K562 (cell line): ENCODE measurements around the gene EFNB3. TPM values are rescaled to one million over a fixed set of nuclear protein-coding genes. Genes with fewer than 3 reads are reported as not detected.

Experiments used
- ATAC-seq: fragments of 200-7000 bp; cut with Tn5 transposase; 3 replicates; pipeline ENCODE4 v1.9.1; 2020; ENCODE audit warnings: moderate library complexity
- BruUV-seq: library from RNA; stranded (reverse); fragments of 400-500 nt; replicated peaks from 2 replicates; lab custom pipeline; 2021; lab: Mats Ljungman, UMichigan
- CTCF ChIA-PET: fragments of 300-600 bp; formaldehyde crosslinking; extraction: SDS; loops from one replicate; lab custom pipeline; 2021; ENCODE audit warnings: low intra/inter-chr PET ratio; lab: Yijun Ruan, JAX
- POLR2A ChIA-PET: fragments of 300-600, 350-650 bp; sonication (Branson Sonifier 250); formaldehyde crosslinking; extraction: SDS; loops from one replicate; lab custom pipeline; 2021; ENCODE audit warnings: antibody characterized with exemption, inconsistent platforms; lab: Yijun Ruan, JAX
- DNase-seq, 4 experiments: peaks; one replicate each; pipeline versions ENCODE4 v3.0.0 to v3.0.0-alpha.2; 2011 to 2018; ENCODE audit warnings: low spot score in 3 of 4, mixed read lengths in 3 of 4; ENCODE audit errors: extremely low read depth in 1 of 4
- FAIRE-seq: peaks from 2 replicates; lab custom pipeline; 2011; peaks lifted over from hg19 to GRCh38; lab: Jason Lieb, UNC
- H2AFZ ChIP-seq: 2 replicates; pipeline ENCODE4 v1.6.0; 2011; ENCODE audit warnings: low read depth, low read length, control low read depth, inconsistent platforms
- H3K27ac ChIP-seq: fragments of 200-600 bp; 3 replicates; pipeline ENCODE4 v1.8.0; 2011; ENCODE audit warnings: low read depth, mild to moderate bottlenecking, control low read depth, inconsistent platforms, low read length, moderate library complexity, mixed read lengths; ENCODE audit errors: extremely low read depth
- H3K27me3 ChIP-seq, 2 experiments: fragments of 300-600 bp in 1 of 2; 2 replicates in 1 of 2; 3 replicates in 1 of 2; pipeline versions ENCODE4 v1.6.0 to v1.8.0; 2011; ENCODE audit warnings: inconsistent platforms in 2 of 2, low read length in 2 of 2, mild to moderate bottlenecking in 1 of 2, mixed read lengths in 1 of 2, moderate library complexity in 1 of 2; ENCODE audit not compliant: control insufficient read depth in 2 of 2, insufficient read depth in 2 of 2
- H3K36me3 ChIP-seq: fragments of 300-600 bp; 3 replicates; pipeline ENCODE4 v1.8.0; 2011; ENCODE audit warnings: mild to moderate bottlenecking, low read length, inconsistent platforms; ENCODE audit not compliant: control insufficient read depth, insufficient read depth
- H3K4me1 ChIP-seq, 2 experiments: fragments of 200-600 bp in 1 of 2; replicated peaks in 1 of 2; 2 replicates in 1 of 2; 3 replicates in 1 of 2; pipeline versions ENCODE4 v1.5.1 to v1.8.0; 2011; ENCODE audit warnings: inconsistent platforms in 2 of 2, low read length in 2 of 2, mild to moderate bottlenecking in 1 of 2, mixed read lengths in 1 of 2, moderate library complexity in 1 of 2; ENCODE audit not compliant: control insufficient read depth in 2 of 2, insufficient read depth in 2 of 2
- H3K4me2 ChIP-seq: 2 replicates; pipeline ENCODE4 v1.6.1; 2011; ENCODE audit warnings: low read length, control low read depth, inconsistent platforms, mixed read lengths; ENCODE audit not compliant: insufficient read depth
- H3K4me3 ChIP-seq: fragments of 200-600 bp; sonication (generic), shearing (Covaris generic); 2 replicates; pipeline ENCODE4 v1.5.1; 2016; ENCODE audit warnings: control low read depth, inconsistent platforms
- H3K79me2 ChIP-seq: fragments of 200-600 bp; 3 replicates; pipeline ENCODE4 v1.8.0; 2011; ENCODE audit warnings: low read length, inconsistent platforms; ENCODE audit not compliant: control insufficient read depth, insufficient read depth
- H3K9ac ChIP-seq, 2 experiments: 2 replicates each; pipeline versions ENCODE4 v1.6.0 to v1.6.1; 2011; ENCODE audit warnings: low read depth in 2 of 2, low read length in 2 of 2, control low read depth in 1 of 2, inconsistent platforms in 1 of 2, mild to moderate bottlenecking in 1 of 2, mixed read lengths in 1 of 2; ENCODE audit not compliant: insufficient read depth in 1 of 2
- H3K9me1 ChIP-seq: one replicate; pipeline ENCODE4 v1.6.0; 2011; ENCODE audit warnings: inconsistent platforms, mild to moderate bottlenecking, low read length, moderate library complexity; ENCODE audit not compliant: control insufficient read depth, insufficient read depth
- H3K9me3 ChIP-seq: replicated peaks from 2 replicates; pipeline ENCODE4 v1.5.1; 2011; ENCODE audit warnings: low read depth, low read length, inconsistent platforms; ENCODE audit not compliant: control insufficient read depth, insufficient read depth
- H4K20me1 ChIP-seq: replicated peaks from 2 replicates; pipeline ENCODE4 v1.6.1; 2011; ENCODE audit warnings: low read length, inconsistent platforms, mixed read lengths; ENCODE audit not compliant: control insufficient read depth, insufficient read depth
- E2F6 ChIP-seq, 2 experiments: IDR thresholded peaks; 2 replicates each; pipeline ENCODE4 v1.6.1; 2011; ENCODE audit warnings: borderline replicate concordance in 1 of 2, control low read depth in 1 of 2, low read depth in 1 of 2, low read length in 1 of 2, mild to moderate bottlenecking in 1 of 2, mixed read lengths in 1 of 2, moderate library complexity in 1 of 2; ENCODE audit not compliant: insufficient read depth in 1 of 2, insufficient read length in 1 of 2, poor library complexity in 1 of 2, severe bottlenecking in 1 of 2; ENCODE audit errors: extremely low read depth in 1 of 2
- SNAPC5 ChIP-seq: fragments of 250-450 bp; sonication (Bioruptor Pico); IDR thresholded peaks from 2 replicates; pipeline ENCODE4 v1.8.0; 2021; ENCODE audit warnings: moderate library complexity, mild to moderate bottlenecking, inconsistent platforms
- VEZF1 ChIP-seq: fragments of 200-800 bp; sonication (Bioruptor generic); IDR thresholded peaks from 2 replicates; pipeline ENCODE4 v1.6.1; 2017; ENCODE audit warnings: missing genetic modification characterization, missing compliant biosample characterization
- WGBS: fragments of 100-300 bp; shearing (Covaris generic); methylation state at CpG from one replicate; pipeline ENCODE4 v1.1.6; 2016; ENCODE audit warnings: low coverage, mixed read lengths; ENCODE audit not compliant: insufficient coverage; ENCODE audit errors: missing lambda C conversion rate; 5-methylcytosine and 5-hydroxymethylcytosine counted together
- in situ Hi-C: fragments of 300-500 bp; cut with MboI; formaldehyde crosslinking; loops from 4 replicates; pipeline ENCODE4 v1.15.0; 2018; ENCODE audit warnings: inconsistent platforms, mixed read lengths
- intact Hi-C: fragments of 100-400 bp; cut with micrococcal nuclease; formaldehyde crosslinking; loops from 2 replicates; pipeline ENCODE4 v1.14.2; 2022
- polyA plus RNA-seq, 8 experiments: library from polyadenylated mRNA; depleted of rRNA in 4 of 8; stranded (reverse) in 5 of 8; unstranded in 3 of 8; fragments of >200 nt; fragmentation: Nextera tagmentation in 2 of 8; fragmentation: Illumina TruSeq in 1 of 8; extraction: Ambion mirVana in 2 of 8; extraction: Trizol in 1 of 8; gene quantifications; 2 replicates each; pipeline versions ENCODE4 v1.2.1 to v1.2.3, GENCODE V29; 2011 to 2014; ENCODE audit warnings: inconsistent platforms in 1 of 8, missing spikeins in 1 of 8
- total RNA-seq, 7 experiments: library from RNA; depleted of rRNA in 6 of 7; stranded (reverse); fragments of >200 nt in 6 of 7; fragmentation: Illumina TruSeq in 2 of 7; extraction: Trizol in 2 of 7; gene quantifications; 2 replicates each; pipeline versions ENCODE4 v1.2.1 to v1.2.3, GENCODE V29; 2011 to 2021; ENCODE audit warnings: low replicate concordance in 1 of 7

The EFNB3 gene
- total and polyA plus RNA-seq, 9 of the 15 experiments (the other 6 are each of a cell fraction or from before 2014, with no cell fraction given) = not detected

GRCh38 chr17:7740481-7741001 lies 35.5 kb downstream of the EFNB3 start:
- Histone ChIP-seq H3K4me1 (peaks cover 0 to 4% of the 10 kb centered on the region in 2 experiments; a peak in 3 of 5 replicates), H3K4me2 (no peak overlapping the region), H3K79me2 (no peaks in the 10 kb centered on the region), H3K4me3 (no peak overlapping the region), H3K9ac (no peak overlapping the region), H3K9me3 (no peaks in the 10 kb centered on the region), H3K27me3 (peaks cover 18 to 48% of the 10 kb centered on the region in 2 experiments; a peak in 4 of 5 replicates), H3K9me1 (no peaks in the 10 kb centered on the region), H2AFZ (no peak overlapping the region), H4K20me1 (0 out of 2 replicates have a peak, but pooled peaks cover 3% of the 10 kb centered on the region), H3K36me3 (no peaks in the 10 kb centered on the region), H3K27ac (no peak overlapping the region)
- DNase-seq (no peak), ATAC-seq (no peak), FAIRE-seq (no peak)
- in situ Hi-C loops (loop anchor here (10.0 kb wide), 1 partner anchor 244 kb away; no protein-coding TSS in a partner anchor), intact Hi-C loops (loop anchor here (5.0 to 10.0 kb wide), 2 partner anchors 114 to 157 kb away; partner anchors contain the start of genes CYB5D1, NAA38 and TMEM88)
- WGBS = 24% methylated on average over 27 of the region's 42 CpGs
- BruUV-seq = no TSS peak
- no peak for TF ChIP-seq SNAPC5 (CRISPR knock-in tag)
- TF ChIP-seq VEZF1 = no peak
- TF ChIP-seq E2F6 (IDR thresholded peaks at IDR 0.05; ENCODE audit: borderline replicate concordance in 1 of 2, extremely low read depth in 1 of 2, insufficient read depth in 1 of 2, insufficient read length in 1 of 2, low read depth in 1 of 2, low read length in 1 of 2, poor library complexity in 1 of 2, severe bottlenecking in 1 of 2) = peak in 1 of 2 experiments; percentile 15
- ChIA-PET POLR2A (interaction anchor here (0.6 to 0.7 kb wide), 2 partner anchors 9 to 18 kb away, joined by 3 read pairs; no protein-coding TSS in a partner anchor), CTCF (no interaction called here)
